SH-SY5Y (cell line): ENCODE results near the gene SNX30.

ENCODE experiments used
- GATA2 ChIP-seq: IDR thresholded peaks from 2 replicates; pipeline ENCODE4 v1.6.1; 2011; ENCODE audit warnings: mild to moderate bottlenecking, low read depth, low read length
- GATA3 ChIP-seq: IDR thresholded peaks from 2 replicates; pipeline ENCODE4 v1.6.1; 2011; ENCODE audit warnings: low read depth, mild to moderate bottlenecking, low read length, moderate library complexity

SNX30 gene

DNA sequence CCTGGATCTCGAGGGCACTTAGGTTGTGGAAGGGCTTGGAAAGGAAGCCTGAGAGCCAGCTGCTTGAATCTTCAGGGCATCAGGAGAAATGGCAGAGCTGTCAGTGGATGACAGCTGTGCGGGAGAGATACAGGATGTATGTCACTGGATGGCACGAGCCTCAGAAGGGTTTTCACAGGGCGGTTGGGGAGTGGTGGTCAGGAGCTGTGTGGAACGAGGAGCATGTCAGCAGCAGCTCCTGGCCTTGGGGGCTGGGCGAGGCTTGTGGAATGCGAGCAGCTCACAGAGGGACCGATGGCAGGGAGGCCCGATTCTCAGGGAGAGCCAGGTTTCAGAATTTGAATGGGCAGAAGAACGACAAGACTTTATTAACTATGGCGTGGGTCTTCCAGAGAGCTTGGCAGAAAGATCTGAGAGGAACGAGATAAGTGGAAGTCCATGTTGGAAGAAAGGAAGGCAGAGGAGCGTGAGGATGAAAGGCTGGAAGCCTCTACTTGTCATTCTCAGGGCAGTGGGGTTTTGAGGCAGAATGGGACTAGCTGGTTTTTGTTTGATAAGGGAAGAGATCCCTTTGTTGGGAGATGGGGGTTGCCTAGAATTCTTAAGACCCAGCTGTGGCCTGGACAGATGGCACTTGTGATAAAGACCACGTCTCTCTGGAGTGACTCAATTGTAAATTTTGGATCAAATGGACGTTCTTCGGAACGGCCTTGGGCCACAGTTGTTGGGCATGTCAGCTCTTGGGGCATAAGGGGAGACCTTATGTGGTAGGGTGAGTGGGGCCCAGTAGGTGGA lies 60.3 kb downstream of the SNX30 start:
- TF ChIP-seq GATA2: no peak
- no peak for TF ChIP-seq GATA3

DNA sequence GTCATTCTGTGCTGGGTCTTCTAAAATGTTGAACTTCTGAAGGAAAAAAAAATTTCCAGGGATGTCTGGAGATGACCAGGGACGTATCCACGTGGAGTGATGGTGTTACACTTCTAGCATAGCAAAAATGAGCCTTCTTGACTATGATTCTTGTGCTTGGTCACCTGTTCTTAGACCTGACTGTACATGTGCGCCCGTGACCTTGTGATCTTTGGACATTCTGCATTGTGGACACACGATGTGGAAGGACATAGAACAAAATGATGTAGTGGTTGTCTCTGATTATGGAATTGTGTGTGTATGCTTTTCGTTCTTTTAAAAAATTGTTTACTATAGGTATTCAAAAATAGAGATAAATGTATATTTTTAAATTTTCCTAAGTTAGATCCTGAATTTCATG lies 61.0 kb downstream of the SNX30 start:
- TF ChIP-seq GATA2 (no peak), GATA3 (no peak)

DNA sequence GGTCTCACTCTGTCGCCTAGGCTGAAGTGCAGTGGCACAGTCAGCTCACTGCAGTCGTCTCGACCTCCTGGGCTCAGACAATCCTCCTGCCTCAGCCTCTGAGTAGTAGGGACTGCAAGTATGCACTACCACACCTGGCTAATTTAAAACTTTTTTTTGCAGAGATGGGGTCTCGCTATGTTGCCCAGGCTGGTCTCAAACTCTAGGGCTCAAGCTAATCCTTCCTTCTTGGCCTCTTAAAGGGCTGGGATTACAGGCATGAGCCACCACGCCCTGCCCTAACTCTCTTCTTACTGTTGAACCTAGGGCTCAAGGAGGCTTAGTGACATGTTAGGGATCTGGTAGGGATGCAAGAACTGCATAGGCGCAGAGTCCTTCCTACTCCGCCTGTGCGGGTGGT lies 65.3 kb downstream of the SNX30 start:
- no peak for TF ChIP-seq GATA3
- TF ChIP-seq GATA2: no peak

- no peak for TF ChIP-seq GATA3
- no peak for TF ChIP-seq GATA2
Observed at GRCh38 chr9:112817860-112818203, 67.3 kb downstream of the SNX30 start.

DNA sequence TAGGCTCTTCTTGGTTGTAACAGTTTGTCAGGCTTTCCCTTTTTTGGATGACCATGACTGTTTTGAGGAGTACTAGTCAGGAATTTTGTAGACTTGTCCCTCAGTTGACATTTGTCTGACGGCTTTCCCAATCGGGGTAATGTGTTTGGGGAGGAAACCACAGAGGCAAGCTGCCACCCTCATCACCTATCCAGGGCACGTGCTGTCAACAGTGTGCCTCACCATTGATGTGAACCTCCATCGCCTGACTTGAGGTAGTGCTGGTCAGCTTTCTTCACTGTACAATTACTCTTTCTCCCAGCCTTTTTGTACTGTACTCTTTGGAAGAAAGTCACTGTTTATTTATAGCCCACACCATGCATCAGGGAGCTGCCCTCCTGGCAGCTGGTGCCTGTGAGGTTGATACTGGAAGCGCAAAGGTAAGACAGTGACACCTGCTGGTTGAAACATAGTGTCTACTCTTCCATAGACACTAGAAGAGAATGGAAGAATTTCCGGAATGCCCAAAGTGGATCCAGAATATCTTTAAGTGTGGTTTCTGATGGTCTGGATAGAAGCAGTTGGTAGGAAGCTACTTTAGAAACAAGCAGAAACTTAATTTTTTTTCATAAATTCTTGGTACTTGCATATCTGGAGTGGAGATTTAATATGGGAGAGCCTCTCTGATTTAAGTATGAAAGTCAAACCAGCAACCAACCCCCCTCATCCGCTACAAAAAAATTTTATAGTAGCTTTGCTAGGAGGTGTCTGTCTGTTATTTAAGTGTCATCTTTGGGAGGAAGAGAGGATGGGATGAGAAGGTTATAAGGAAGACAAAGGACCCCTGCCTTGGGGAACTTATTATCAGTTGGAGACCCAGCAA lies 69.3 kb downstream of the SNX30 start:
- no peak for TF ChIP-seq GATA3
- no peak for TF ChIP-seq GATA2

GRCh38 chr9:112820881-112821280 lies 70.3 kb downstream of the SNX30 start:
- TF ChIP-seq GATA2 (no peak), GATA3 (no peak)

- TF ChIP-seq GATA3 (no peak), GATA2 (no peak)
Observed at GRCh38 chr9:112822618-112823017, 72.1 kb downstream of the SNX30 start.

DNA sequence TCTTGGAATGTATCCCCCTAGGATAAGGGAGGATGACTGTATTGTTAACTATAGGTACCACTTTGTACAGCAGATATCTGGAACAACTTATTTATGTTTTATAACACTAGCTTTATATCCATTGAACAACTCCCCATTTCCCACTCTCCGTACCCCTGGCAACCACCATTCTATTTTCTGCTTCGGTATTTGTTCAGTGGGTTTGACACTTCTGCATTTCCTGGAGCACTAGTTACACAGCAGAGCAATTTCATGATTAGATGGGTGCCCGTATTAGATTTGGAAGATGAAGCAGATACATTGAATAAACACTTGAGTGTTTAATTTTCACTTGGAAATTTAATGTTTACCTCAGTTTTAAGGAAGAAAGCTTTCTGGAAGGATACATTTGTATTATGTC lies 72.7 kb downstream of the SNX30 start:
- TF ChIP-seq GATA2: no peak
- TF ChIP-seq GATA3: no peak

DNA sequence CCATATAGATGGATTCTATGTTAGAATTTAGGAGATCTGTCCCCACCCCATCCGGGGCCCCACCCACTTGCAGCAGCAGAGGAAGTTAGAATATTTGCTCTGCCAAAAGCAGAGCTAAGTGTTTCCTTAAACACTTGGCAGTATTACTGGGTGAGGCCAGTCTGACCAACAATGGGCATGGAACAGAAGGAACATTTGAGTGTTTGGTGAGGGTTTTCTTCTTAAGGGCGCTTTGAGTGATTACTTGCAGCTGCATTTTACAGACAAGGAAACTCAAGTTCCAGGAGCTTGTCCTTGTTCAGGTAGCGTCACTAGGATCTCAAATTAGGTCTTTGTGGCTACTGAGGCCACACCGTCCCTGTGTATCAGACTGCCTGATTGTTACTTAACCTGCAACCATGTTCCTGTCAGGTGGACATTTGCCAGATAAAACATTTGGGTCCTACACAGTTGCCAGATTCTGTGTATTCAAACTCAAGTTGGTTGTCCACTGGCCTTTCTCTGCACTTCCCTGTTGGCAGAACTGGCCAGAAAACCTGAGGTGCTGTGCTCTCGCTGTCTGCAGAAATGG lies 80.8 kb downstream of the SNX30 start:
- TF ChIP-seq GATA2: no peak
- no peak for TF ChIP-seq GATA3

DNA sequence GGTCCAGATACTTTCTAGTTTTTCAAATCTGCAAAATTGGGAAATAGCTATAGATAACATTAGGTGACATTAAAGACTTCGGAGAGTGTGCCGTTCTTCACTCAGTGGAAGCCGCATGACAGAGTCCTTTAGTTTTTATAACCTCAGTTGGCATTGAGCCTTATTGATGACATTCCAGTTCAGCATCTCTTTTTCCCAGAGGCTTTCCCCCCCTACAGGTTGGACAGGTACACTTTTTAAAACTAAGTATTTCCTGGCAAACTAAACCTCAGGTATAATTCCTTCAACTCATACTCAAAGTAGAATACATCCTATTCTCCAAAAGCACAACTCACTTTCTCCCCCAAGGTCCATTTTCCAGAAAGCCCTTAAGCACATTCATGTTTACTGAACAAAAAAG lies 81.4 kb downstream of the SNX30 start:
- TF ChIP-seq GATA2: no peak
- TF ChIP-seq GATA3: no peak

GRCh38 chr9:112833081-112833480 lies 82.5 kb downstream of the SNX30 start:
- no peak for TF ChIP-seq GATA2
- TF ChIP-seq GATA3: no peak

DNA sequence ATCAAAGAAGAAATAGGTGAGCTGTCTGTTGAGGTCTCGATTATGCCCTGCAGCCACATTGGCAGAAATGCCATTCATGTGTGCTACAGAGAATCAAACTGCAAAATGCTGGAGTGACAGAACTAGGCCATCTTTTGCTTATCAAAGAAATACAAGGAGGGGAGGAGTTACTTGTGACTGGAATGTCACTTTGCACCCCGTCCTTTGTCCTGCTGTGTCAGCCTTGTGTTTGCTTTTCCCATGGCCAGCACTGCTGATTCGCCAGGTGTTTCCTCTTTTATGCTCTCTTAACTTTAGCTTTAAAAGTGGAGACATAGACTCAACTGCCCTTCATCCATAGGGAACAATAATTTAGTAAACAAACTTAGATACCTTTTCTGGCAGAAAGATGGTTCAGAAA lies 85.8 kb downstream of the SNX30 start:
- TF ChIP-seq GATA3 (no peak), GATA2 (no peak)

DNA sequence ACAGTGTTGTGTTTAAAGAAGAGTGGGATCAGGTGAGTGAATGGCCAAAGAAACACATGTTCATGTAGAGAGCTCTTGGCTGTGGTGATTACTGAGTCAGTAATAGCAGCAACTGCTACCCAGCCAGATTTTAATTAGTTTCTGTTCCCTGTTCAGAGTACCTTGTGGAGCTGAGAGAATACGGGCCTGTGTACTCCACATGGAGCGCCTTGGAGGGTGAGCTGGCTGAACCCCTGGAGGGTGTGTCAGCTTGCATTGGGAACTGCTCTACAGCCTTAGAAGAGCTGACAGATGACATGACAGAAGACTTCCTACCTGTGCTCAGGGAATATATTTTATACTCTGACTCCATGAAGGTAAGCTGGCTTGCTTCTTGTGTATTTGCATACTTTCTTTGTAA lies 87.8 kb downstream of the SNX30 start:
- TF ChIP-seq GATA2: no peak
- TF ChIP-seq GATA3: no peak

GRCh38 chr9:112839331-112839730 lies 88.8 kb downstream of the SNX30 start:
- no peak for TF ChIP-seq GATA2
- no peak for TF ChIP-seq GATA3

- TF ChIP-seq GATA2 (no peak), GATA3 (no peak)
Observed at GRCh38 chr9:112841261-112841660, 90.7 kb downstream of the SNX30 start.
